Breast epithelium (tissue), 4 donors: ENCODE results near the gene FYB1. TPM values are rescaled to one million over a fixed set of nuclear protein-coding genes. Genes with fewer than 3 reads are reported as not detected.

Source experiments
- DNase-seq, 2 donors: peaks; one replicate each; pipeline ENCODE4 v3.0.0-alpha.2; 2019; ENCODE audit warnings: low spot score in 2 of 2
- H3K27ac ChIP-seq, 2 donors: fragments of 200-600 bp; sonication (generic) in 1 of 2; one replicate each; pipeline ENCODE4 v1.5.1; 2016 to 2019; ENCODE audit warnings: mild to moderate bottlenecking in 1 of 2
- H3K27me3 ChIP-seq, 2 donors: fragments of 200-600 bp; sonication (generic) in 1 of 2; one replicate each; pipeline versions ENCODE4 v1.5.1 to v1.6.0; 2017 to 2019; ENCODE audit warnings: control low read depth in 1 of 2, mild to moderate bottlenecking in 1 of 2
- H3K36me3 ChIP-seq: fragments of 200-600 bp; one replicate; pipeline ENCODE4 v1.5.1; 2019
- H3K4me1 ChIP-seq, 2 donors: fragments of 200-600 bp; sonication (generic); one replicate each; pipeline ENCODE4 v1.5.1; 2016 to 2019; ENCODE audit warnings: control low read depth in 1 of 2
- H3K4me3 ChIP-seq, 3 donors: fragments of 200-600 bp; sonication (generic); 1 replicate in 2 of 3; 2 replicates in 1 of 3; pipeline ENCODE4 v1.5.1; 2016 to 2019; ENCODE audit warnings: mild to moderate bottlenecking in 3 of 3, moderate library complexity in 2 of 3
- H3K9me3 ChIP-seq, 2 donors: fragments of 200-600 bp; sonication (generic) in 1 of 2; one replicate each; pipeline ENCODE4 v1.5.1; 2016 to 2019; ENCODE audit warnings: control low read depth in 1 of 2
- POLR2A ChIP-seq: fragments of 450-650 bp; IDR thresholded peaks from one replicate; pipeline ENCODE4 v1.6.1; 2016; ENCODE audit warnings: antibody characterized with exemption, mild to moderate bottlenecking, moderate library complexity
- POLR2AphosphoS5 ChIP-seq, 3 donors: sonication (generic); formaldehyde crosslinking; IDR thresholded peaks; one replicate each; pipeline ENCODE4 v1.6.1; 2017; ENCODE audit warnings: antibody characterized with exemption in 3 of 3
- intact Hi-C: fragments of 100-400 bp; cut with DNase I; formaldehyde crosslinking; loops from one replicate; pipeline ENCODE4 v1.15.1; 2023; ENCODE audit warnings: low total_unique reads
- total RNA-seq, 3 donors: library from RNA; depleted of rRNA; stranded (reverse); fragments of >200 nt; gene quantifications; one replicate each; pipeline ENCODE4 v1.1.0, GENCODE V29; 2016
- TF ChIP-seq, protein P1 (sequence below), 3 donors: fragments of 450-650 bp; IDR thresholded peaks; one replicate each; pipeline ENCODE4 v1.5.1; 2016 to 2017; ENCODE audit warnings: antibody characterized with exemption in 3 of 3, mild to moderate bottlenecking in 3 of 3, moderate library complexity in 3 of 3

Gene FYB1
- total RNA-seq, 3 donors from 2014 or later: 10.2 to 17.9 (median 11.4) TPM

GRCh38 chr5:39203275-39203922, 16.0 kb downstream of the FYB1 start:
- no peaks in the 10 kb centered on the region for H3K27me3 ChIP-seq
- no peaks in the 10 kb centered on the region for H3K4me1 ChIP-seq
- TF ChIP-seq POLR2A: no peak
- TF ChIP-seq, protein P1, sequence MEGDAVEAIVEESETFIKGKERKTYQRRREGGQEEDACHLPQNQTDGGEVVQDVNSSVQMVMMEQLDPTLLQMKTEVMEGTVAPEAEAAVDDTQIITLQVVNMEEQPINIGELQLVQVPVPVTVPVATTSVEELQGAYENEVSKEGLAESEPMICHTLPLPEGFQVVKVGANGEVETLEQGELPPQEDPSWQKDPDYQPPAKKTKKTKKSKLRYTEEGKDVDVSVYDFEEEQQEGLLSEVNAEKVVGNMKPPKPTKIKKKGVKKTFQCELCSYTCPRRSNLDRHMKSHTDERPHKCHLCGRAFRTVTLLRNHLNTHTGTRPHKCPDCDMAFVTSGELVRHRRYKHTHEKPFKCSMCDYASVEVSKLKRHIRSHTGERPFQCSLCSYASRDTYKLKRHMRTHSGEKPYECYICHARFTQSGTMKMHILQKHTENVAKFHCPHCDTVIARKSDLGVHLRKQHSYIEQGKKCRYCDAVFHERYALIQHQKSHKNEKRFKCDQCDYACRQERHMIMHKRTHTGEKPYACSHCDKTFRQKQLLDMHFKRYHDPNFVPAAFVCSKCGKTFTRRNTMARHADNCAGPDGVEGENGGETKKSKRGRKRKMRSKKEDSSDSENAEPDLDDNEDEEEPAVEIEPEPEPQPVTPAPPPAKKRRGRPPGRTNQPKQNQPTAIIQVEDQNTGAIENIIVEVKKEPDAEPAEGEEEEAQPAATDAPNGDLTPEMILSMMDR (IDR thresholded peaks at IDR 0.05): no peak
- no peak for TF ChIP-seq POLR2AphosphoS5 (IDR thresholded peaks at IDR 0.05)
- DNase-seq: no peak
- no peak overlapping the region for H3K4me3 ChIP-seq
- no peaks in the 10 kb centered on the region for H3K36me3 ChIP-seq
- H3K9me3 ChIP-seq: no peaks in the 10 kb centered on the region
- intact Hi-C loops: no loop called here
- no peak overlapping the region for H3K27ac ChIP-seq

DNA sequence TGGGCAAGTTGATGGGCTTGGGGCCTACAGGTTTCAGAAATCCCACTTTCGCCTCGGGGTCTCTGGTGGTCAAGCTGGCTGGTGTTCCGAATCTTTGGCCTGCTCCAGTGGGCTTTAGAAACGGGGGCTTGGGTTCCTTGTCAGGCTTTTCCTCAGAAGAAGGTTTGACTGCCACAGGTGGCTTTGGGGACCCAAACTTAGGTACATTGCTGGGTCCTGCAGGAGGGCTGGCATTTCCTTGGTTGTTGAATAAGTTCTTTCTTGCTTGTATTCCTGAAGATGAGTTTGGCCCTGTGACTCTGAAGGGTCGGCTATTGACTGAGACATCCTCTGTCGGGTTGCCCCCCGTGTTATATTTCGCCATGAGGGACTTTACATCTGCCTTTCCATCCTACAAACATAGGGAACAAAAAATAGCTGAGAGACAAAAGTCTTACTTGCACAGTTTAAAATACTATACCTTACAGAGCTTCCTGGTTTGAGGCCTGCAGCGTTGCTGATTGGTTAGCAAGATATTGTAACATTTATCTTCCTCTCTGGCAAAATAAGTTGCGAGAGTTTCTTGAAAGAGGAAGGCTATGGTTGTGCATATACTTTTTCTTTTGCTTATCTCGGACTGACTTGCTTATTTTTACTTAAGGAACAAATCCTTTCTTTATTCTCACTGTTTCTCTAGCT, 16.6 kb downstream of the FYB1 start:
- Histone ChIP-seq H3K9me3 (no peaks in the 10 kb centered on the region), H3K4me3 (peak overlapping the region in 1 of 3 donors; percentile 5), H3K36me3 (no peaks in the 10 kb centered on the region), H3K27ac (no peak overlapping the region), H3K27me3 (no peaks in the 10 kb centered on the region), H3K4me1 (no peaks in the 10 kb centered on the region)
- intact Hi-C loops: no loop called here
- TF ChIP-seq POLR2AphosphoS5 (IDR thresholded peaks at IDR 0.05): no peak
- TF ChIP-seq POLR2A: no peak
- TF ChIP-seq, protein P1 (IDR thresholded peaks at IDR 0.05): no peak
- no peak for DNase-seq

- Histone ChIP-seq H3K36me3 (no peaks in the 10 kb centered on the region), H3K4me3 (peak overlapping the region in 1 of 3 donors; percentile 5), H3K9me3 (no peaks in the 10 kb centered on the region), H3K4me1 (no peaks in the 10 kb centered on the region), H3K27me3 (no peaks in the 10 kb centered on the region), H3K27ac (no peak overlapping the region)
- no peak for DNase-seq
- no peak for TF ChIP-seq POLR2A
- TF ChIP-seq, protein P1 (IDR thresholded peaks at IDR 0.05): no peak
- TF ChIP-seq POLR2AphosphoS5 (IDR thresholded peaks at IDR 0.05): no peak
- intact Hi-C loops: no loop called here
Observed at GRCh38 chr5:39201781-39202596, 17.4 kb downstream of the FYB1 start.

- Histone ChIP-seq H3K27me3 (no peaks in the 10 kb centered on the region), H3K9me3 (no peaks in the 10 kb centered on the region), H3K36me3 (no peaks in the 10 kb centered on the region), H3K4me1 (no peaks in the 10 kb centered on the region), H3K4me3 (peak overlapping the region in 2 of 3 donors; percentile 5 to 9), H3K27ac (no peak overlapping the region)
- no peak for DNase-seq
- intact Hi-C loops: no loop called here
- TF ChIP-seq POLR2A (no peak), POLR2AphosphoS5 (IDR thresholded peaks at IDR 0.05) (no peak)
- TF ChIP-seq, protein P1 (IDR thresholded peaks at IDR 0.05): no peak
Observed at GRCh38 chr5:39201160-39201780, 18.1 kb downstream of the FYB1 start.
